Parathyroid adenoma (tissue), 2 donors: ENCODE data around the gene TTN.

ENCODE experiments used
- H2AFZ ChIP-seq: fragments of 300-600 bp; sonication (generic); one replicate; pipeline ENCODE4 v1.7.0; 2017; ENCODE audit warnings: antibody characterized with exemption, mild to moderate bottlenecking
- H3K27ac ChIP-seq: fragments of 300-600 bp; sonication (generic); one replicate; pipeline ENCODE4 v1.7.0; 2017
- H3K27me3 ChIP-seq: fragments of 300-600 bp; sonication (generic); one replicate; pipeline ENCODE4 v1.7.0; 2017; ENCODE audit warnings: low read length; ENCODE audit not compliant: control insufficient read depth, insufficient read depth
- H3K36me3 ChIP-seq: fragments of 300-600 bp; sonication (generic); one replicate; pipeline ENCODE4 v1.7.0; 2017; ENCODE audit warnings: low read length; ENCODE audit not compliant: control insufficient read depth, insufficient read depth
- H3K4me1 ChIP-seq: fragments of 300-600 bp; sonication (generic); one replicate; pipeline ENCODE4 v1.7.0; 2017; ENCODE audit warnings: control low read depth
- H3K4me2 ChIP-seq: fragments of 300-600 bp; sonication (generic); one replicate; pipeline ENCODE4 v1.7.0; 2017; ENCODE audit warnings: low read length
- H3K4me3 ChIP-seq: fragments of 300-600 bp; sonication (generic); one replicate; pipeline ENCODE4 v1.7.0; 2017; ENCODE audit warnings: low read depth, low read length
- H3K79me2 ChIP-seq: fragments of 300-600 bp; sonication (generic); one replicate; pipeline ENCODE4 v1.7.0; 2017; ENCODE audit warnings: control low read depth
- H3K9ac ChIP-seq: fragments of 300-600 bp; sonication (generic); one replicate; pipeline ENCODE4 v1.7.0; 2017; ENCODE audit warnings: mild to moderate bottlenecking
- H3K9me3 ChIP-seq: fragments of 300-600 bp; sonication (generic); one replicate; pipeline ENCODE4 v1.7.0; 2017; ENCODE audit warnings: low read length; ENCODE audit not compliant: control insufficient read depth
- TF ChIP-seq, protein P1 (sequence below): fragments of 300-600 bp; sonication (generic); IDR thresholded peaks from one replicate; pipeline ENCODE4 v1.7.0; 2017; ENCODE audit warnings: antibody characterized with exemption, mild to moderate bottlenecking
- donor health status: primary hyperparathyroidism.

TTN gene

DNA sequence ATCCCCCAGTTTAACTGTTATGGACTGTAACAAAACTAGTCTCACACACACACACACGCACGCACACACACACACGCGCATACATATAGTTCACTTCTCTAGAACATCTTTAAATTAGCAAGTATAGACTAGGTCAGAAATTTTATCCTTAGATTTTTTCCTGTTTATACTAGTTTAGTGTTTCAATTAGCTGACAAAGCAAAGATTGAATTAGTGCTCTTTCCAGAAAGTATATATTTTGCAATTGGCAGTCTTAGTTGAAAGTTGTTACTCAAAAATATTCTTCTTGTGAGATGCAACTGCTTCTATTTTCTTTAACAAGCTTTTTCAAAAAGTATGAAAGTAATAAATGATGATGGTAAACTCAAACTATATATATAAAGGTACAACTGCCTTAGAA lies 304.5 kb downstream of the TTN start:
- H3K9me3 ChIP-seq = no peaks in the 10 kb centered on the region
- no peak overlapping the region for H3K4me3 ChIP-seq
- no peak overlapping the region for H3K27ac ChIP-seq
- no peaks in the 10 kb centered on the region for H3K27me3 ChIP-seq
- H3K4me1 ChIP-seq = no peaks in the 10 kb centered on the region
- H3K4me2 ChIP-seq = no peak overlapping the region
- TF ChIP-seq, protein P1, sequence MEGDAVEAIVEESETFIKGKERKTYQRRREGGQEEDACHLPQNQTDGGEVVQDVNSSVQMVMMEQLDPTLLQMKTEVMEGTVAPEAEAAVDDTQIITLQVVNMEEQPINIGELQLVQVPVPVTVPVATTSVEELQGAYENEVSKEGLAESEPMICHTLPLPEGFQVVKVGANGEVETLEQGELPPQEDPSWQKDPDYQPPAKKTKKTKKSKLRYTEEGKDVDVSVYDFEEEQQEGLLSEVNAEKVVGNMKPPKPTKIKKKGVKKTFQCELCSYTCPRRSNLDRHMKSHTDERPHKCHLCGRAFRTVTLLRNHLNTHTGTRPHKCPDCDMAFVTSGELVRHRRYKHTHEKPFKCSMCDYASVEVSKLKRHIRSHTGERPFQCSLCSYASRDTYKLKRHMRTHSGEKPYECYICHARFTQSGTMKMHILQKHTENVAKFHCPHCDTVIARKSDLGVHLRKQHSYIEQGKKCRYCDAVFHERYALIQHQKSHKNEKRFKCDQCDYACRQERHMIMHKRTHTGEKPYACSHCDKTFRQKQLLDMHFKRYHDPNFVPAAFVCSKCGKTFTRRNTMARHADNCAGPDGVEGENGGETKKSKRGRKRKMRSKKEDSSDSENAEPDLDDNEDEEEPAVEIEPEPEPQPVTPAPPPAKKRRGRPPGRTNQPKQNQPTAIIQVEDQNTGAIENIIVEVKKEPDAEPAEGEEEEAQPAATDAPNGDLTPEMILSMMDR = no peak
- no peak overlapping the region for H3K9ac ChIP-seq
- H3K79me2 ChIP-seq = peaks cover 2% of the 10 kb centered on the region
- no peaks in the 10 kb centered on the region for H3K36me3 ChIP-seq
- no peak overlapping the region for H2AFZ ChIP-seq

DNA sequence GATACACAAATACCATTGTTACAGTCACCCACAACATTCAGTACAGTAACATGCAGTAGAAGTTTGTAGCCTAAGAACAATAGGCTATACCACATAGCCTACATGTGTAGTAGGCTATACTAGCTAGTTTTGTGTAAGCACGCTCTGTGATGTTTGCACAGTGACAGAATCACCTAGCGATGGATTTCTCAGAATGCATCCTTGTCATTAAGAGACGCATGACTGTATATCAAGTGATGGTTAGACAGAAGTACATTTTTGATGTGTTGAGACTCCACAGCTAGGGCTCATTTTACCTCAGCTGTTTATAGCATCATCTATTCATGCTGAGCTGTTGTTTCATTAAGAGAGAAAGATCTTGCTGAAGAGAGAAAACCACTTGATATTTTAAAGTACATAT lies 307.6 kb downstream of the TTN start:
- H3K4me1 ChIP-seq = no peaks in the 10 kb centered on the region
- no peaks in the 10 kb centered on the region for H3K9me3 ChIP-seq
- H3K4me3 ChIP-seq = no peak overlapping the region
- no peak overlapping the region for H3K9ac ChIP-seq
- TF ChIP-seq, protein P1 = no peak
- peaks cover 2% of the 10 kb centered on the region for H3K79me2 ChIP-seq
- no peak overlapping the region for H2AFZ ChIP-seq
- H3K4me2 ChIP-seq = no peak overlapping the region
- H3K27me3 ChIP-seq = no peaks in the 10 kb centered on the region
- H3K27ac ChIP-seq = no peak overlapping the region
- H3K36me3 ChIP-seq = no peaks in the 10 kb centered on the region

DNA sequence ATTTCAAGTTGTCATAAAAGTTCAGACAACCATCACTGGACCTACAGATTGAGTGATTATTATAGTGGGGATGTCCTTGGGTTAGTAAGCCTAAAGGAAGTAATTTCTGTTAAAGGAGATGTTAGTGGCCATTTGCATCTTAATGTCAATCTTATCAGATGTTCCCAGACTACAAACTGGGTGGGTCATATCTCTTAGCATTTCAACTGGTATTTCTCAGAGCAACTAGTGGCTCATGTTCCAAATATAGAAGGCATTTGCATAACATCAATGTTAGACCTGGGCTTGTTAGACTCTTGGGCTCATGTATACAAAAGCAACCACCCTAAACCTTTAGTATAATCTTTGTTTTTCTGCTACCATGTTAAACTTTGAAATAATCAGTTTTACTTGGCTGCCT lies 309.1 kb downstream of the TTN start:
- H3K36me3 ChIP-seq = no peaks in the 10 kb centered on the region

DNA sequence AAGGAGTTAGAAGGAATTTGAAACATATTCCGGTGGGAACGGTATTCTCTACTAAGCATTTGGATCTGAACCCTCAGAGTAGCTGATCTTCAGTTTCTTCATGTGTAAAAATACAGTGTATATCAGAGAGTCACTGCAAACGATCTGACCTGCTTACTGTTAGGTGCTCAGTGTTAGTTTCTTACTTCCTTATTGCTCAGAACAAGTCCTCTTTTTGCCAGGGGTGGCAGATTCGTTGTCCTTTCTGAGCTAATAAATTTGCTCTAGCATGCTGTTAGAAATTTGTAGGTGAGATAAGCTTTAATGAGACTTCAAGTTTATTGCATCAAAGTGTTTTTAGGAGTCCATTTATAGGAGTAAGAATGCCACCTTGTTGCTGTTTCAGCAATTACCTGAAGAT lies 311.2 kb downstream of the TTN start:
- TF ChIP-seq, protein P1 = no peak
- H3K4me2 ChIP-seq = no peak overlapping the region
- H3K36me3 ChIP-seq = no peaks in the 10 kb centered on the region
- no peaks in the 10 kb centered on the region for H3K4me1 ChIP-seq
- H3K9me3 ChIP-seq = no peaks in the 10 kb centered on the region
- peaks cover under 1% of the 10 kb centered on the region for H3K79me2 ChIP-seq
- H2AFZ ChIP-seq = no peak overlapping the region
- no peak overlapping the region for H3K4me3 ChIP-seq
- no peak overlapping the region for H3K27ac ChIP-seq
- H3K27me3 ChIP-seq = no peaks in the 10 kb centered on the region
- no peak overlapping the region for H3K9ac ChIP-seq

More for the DNA sequence above, 309.1 kb downstream of the TTN start:
- no peak overlapping the region for H2AFZ ChIP-seq
- no peaks in the 10 kb centered on the region for H3K9me3 ChIP-seq
- no peaks in the 10 kb centered on the region for H3K4me1 ChIP-seq
- H3K27ac ChIP-seq = no peak overlapping the region
- no peak overlapping the region for H3K9ac ChIP-seq
- H3K27me3 ChIP-seq = no peaks in the 10 kb centered on the region
- TF ChIP-seq, protein P1 = no peak
- no peak overlapping the region for H3K4me2 ChIP-seq
- peaks cover 2% of the 10 kb centered on the region for H3K79me2 ChIP-seq
- H3K4me3 ChIP-seq = no peak overlapping the region

DNA sequence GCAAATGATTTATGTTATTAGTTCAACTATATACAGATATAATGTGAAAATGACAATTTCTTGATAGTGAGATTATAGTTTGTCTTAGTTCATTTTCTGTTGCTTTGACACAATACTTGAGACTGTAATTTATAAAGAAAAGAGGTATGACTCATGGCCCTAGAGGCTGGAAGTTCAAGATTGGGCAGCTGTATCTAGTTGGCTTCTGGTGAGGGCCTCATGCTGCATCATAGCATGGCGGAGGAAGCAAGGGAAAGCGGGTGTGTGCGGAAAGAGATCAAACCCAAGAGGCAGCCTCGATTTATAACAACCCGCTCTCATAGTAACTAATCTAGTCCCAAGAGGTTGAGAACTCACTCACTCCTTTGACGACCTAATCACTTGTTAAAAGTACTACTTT lies 315.6 kb downstream of the TTN start:
- Histone ChIP-seq H2AFZ (no peak overlapping the region), H3K79me2 (no peaks in the 10 kb centered on the region), H3K27ac (no peak overlapping the region), H3K9ac (no peak overlapping the region), H3K9me3 (no peaks in the 10 kb centered on the region), H3K36me3 (no peaks in the 10 kb centered on the region), H3K4me3 (no peak overlapping the region), H3K27me3 (no peaks in the 10 kb centered on the region), H3K4me2 (no peak overlapping the region), H3K4me1 (no peaks in the 10 kb centered on the region)
- TF ChIP-seq, protein P1 = no peak
